LoVo (cell line): ENCODE results near the gene DYNLRB2.
A peak's percentile ranks its signal among the peaks of the same experiment; 100 is the strongest.

ENCODE experiments used
- DNase-seq: peaks from one replicate; pipeline ENCODE4 v3.0.0-alpha.2; 2016; ENCODE audit warnings: low spot score

The DYNLRB2 gene

GRCh38 chr16:80540516-80541305, at the start of gene DYNLRB2:
Gene DYNLRB2, plus strand, starts transcription at chr16:80540993. Its CDS starts 84 bp downstream, at chr16:80541077.
- peak; percentile 94 for DNase-seq

GRCh38 chr16:80500116-80500859, 40.5 kb upstream of the DYNLRB2 start:
- no peak for DNase-seq

GRCh38 chr16:80500961-80501525, 39.8 kb upstream of the DYNLRB2 start:
- no peak for DNase-seq

- no peak for DNase-seq
Measured at GRCh38 chr16:80503107-80503506, 37.7 kb upstream of the DYNLRB2 start.

DNA sequence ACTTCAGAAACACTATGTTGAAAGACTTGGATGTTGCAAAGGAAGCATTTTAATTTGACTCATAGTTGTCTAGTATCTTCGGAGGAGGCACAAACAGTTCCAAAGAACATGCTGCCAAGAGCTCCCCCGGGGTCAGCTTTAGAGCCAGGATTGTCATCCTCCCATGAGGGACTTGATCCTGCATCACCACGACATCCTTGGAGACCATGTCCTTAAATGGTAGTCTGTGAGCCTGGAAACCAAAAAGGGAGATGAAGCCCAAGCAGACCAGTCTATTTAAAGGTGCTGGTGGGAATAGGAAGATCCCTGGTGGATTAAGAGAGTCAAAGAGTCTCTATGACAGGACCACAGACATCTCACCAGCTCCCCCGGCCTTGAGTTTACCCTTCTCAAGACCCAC, 33.3 kb upstream of the DYNLRB2 start:
- DNase-seq, result no peak

GRCh38 chr16:80509872-80510271, 30.9 kb upstream of the DYNLRB2 start:
- DNase-seq, result no peak

DNA sequence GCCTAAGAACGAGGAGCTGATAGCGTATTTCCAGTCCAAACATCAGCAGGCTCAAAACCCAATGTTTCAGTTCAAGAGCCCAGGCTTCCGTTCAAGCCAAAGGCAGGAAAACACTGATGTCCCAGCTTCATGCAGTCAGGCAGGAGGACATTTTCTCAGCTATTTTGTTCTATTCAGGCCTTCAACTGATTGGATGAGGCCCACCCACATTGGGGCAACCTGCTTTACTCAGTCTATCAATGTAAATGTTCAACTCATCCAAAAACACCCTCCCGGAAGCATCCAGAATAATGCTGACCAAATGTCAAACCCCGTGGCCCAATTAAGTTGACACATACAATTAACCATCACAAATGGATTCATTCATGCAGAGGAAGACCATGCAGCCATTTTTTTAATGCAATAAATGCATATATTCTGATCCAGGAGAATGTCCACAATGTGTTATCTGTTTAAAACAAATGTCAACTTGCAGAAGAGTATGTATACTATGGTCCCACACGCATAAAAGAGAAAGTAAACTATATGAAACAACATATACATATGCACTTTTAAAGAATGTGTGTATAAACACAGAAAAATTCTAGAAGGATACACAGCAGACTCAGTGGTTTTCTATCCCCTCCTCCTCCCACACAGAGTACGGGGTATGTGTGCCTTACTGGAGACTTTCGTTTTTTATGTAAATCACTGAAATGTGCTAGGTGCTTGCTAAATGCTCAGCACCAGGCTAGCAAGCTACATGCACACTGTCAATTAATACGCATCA, 28.8 kb upstream of the DYNLRB2 start:
- no peak for DNase-seq

DNA sequence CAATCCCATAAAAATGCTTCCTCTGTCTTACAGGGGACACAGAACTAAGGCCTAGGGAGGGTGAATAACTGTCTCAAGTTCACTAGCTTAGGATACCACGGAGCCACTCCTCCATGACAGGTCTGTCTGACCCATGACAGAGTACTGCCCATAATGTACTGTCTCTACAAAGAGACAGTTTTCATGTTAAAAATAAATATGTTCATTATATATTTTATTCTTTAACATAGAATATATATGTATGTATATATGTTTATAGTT, 28.3 kb upstream of the DYNLRB2 start:
- no peak for DNase-seq

GRCh38 chr16:80515374-80515773, 25.4 kb upstream of the DYNLRB2 start:
- no peak for DNase-seq

DNA sequence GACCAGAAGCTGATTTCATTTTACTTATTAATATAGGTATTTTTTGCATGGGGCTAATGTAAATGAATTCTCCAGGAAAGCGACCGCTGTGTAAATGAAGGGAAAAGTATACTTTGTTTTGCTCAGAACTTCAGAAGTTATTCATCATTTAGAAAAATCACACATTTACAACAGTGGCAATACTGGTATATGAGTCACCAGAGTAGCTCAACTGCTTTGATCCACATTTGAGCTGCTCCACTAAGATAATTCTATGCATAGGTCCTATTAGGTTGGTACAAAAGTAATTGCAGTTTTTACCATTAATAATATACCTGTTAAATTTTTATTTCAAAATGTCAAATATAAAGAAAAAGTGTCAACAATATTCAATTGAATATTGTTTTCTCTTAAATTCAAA, 22.9 kb upstream of the DYNLRB2 start:
- no peak for DNase-seq

- no peak for DNase-seq
Measured at GRCh38 chr16:80518436-80518835, 22.4 kb upstream of the DYNLRB2 start.

DNA sequence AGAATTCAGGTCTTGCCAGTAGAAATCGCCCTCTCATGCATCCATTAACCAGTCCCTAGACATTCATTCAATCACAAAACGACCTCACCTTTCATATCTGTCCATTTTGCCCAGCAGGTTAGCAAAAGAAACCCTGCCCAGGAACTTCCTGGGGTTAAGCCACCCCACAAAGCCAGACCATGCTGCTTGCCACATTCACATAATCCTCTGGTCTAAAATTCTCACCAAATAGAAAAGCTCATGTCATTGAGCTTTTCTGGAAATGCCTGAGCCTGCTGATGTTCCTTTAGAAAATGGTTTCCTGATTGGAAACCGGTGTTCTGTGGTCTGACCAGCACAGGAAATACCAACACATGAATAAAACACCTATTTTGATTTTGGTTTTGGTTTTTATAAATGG, 21.6 kb upstream of the DYNLRB2 start:
- DNase-seq, result no peak

DNA sequence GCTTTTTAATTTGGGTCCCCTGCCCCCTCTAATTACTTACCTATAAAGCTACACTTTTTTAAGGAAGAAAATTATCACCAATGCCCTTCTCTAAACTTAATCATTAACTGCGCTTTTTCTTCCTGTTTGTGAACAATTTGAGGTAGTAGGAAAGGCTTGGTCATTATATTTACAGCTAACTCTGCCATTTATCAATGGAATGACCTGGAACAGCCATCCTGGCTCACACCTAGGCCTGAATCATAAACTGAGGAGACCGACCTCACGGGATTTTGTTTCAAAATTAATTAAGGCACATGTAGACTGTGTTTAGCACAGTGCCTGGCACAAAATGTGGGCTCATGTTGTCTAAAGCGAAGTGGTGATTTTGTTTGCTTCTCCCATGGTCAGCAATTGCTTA, 15.4 kb upstream of the DYNLRB2 start:
- DNase-seq, result no peak

DNA sequence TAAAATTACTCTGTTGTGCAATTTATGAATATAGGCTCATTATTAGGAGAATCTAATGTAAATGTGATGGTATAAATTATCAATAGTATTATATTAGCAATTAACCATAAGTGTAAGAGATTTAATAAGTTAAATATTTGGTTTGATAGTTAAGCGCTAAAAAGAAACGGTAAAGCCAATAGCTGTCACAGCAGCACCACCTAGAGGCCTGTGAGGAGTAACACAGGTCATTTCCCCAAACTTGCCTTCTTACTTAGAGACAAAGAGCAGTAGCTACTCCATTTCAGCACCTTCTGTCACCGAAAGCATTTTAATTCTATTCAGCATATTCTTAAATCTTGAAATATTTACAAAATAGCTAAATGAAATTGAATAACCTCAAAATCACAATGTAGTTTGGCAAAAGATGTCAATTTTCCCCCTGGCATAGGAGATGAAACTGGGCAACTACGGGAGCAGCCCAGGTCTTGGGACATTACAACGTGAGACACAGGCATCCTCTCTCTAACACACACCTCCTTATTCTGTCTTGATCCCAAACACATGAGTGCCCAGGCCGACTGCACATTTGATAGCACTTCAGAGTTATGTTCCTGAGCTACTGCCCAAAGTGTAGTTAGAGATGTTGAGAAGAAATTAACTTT, 14.3 kb upstream of the DYNLRB2 start:
- peak; percentile 65 for DNase-seq

DNA sequence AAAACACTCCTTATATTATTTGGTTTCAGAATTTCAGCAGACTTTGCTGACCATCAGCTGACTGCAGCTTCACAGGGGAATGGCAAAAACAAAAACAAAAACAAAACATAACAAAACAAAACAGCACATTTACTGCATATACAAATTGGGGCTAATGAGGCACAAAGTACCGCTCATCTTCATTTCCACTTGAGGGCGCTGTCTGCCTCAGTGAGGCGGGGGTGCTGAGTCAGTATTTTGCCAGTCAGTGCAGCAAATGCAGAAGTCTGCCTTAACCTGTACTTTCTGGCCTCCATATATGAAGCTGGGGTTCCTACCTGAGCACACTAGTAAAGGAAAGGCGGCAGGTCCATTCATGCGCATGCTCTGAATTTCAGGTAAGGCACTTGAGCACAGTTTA, 13.5 kb upstream of the DYNLRB2 start:
- DNase-seq, result peak; percentile 35

DNA sequence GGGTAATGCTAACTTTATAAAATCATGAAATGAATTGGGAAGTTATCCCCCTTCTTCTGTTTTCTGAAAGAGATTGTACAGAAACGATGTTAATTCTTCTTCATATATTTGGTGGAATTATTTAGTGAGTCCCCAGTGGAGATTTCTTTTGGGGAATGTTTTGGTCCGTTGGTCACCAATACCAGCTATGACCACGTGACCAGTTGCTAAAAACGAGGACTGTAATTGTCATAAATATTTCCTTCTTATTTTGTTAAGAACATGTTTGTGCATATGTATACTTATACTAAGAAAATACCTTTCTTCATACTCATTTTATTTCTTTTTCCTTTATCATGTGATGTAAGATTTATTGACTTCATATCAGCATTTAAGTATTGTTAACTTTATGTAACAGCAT, 10.3 kb upstream of the DYNLRB2 start:
- DNase-seq, result no peak

GRCh38 chr16:80536238-80536637, 4.6 kb upstream of the DYNLRB2 start:
- no peak for DNase-seq

DNA sequence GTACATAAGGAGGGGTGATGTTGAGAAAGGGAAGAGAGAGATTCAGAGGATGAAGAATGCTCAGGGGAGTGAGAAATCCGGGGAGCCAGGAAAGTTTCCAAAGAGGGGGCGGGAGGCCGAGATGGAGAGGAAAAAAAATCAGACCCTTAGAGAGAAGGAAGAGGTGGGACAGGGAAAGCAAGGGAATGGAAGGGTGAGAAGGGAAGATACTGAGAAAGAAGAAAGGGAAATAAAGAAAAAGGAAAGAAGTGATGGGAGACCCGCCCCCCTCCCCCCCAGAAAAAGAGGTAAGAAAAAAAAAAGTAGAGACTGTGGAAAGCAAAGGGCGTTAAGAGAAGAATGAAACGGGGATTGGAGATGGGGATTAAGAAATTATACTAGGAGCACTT, 507 bp downstream of the DYNLRB2 start:
- no peak for DNase-seq

GRCh38 chr16:80543162-80543561, 2.4 kb downstream of the DYNLRB2 start:
- no peak for DNase-seq

GRCh38 chr16:80544326-80544725, 3.5 kb downstream of the DYNLRB2 start:
- DNase-seq, result no peak

GRCh38 chr16:80546249-80546648, 5.5 kb downstream of the DYNLRB2 start:
- DNase-seq, result no peak

DNA sequence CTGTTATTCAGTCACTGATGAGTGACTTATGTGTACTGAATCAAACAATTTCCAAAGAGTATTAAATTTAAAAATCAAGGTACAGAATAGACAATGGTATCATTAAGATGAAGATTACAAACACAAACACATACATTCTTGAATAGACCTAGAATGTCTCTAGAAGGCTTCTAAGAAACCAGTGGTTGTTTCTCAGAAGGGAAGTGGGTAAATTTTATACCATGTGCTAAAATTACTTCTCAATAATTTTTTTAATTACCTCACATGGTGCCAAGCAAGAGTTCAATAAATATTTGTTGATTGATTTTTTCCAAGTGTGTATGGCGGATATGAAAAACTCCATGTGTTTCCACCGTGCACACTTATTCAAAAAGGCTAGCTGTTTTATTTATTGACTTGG, 6.4 kb downstream of the DYNLRB2 start:
- no peak for DNase-seq
